ENCODE data around the gene PNKD.

PNKD gene, protein sequence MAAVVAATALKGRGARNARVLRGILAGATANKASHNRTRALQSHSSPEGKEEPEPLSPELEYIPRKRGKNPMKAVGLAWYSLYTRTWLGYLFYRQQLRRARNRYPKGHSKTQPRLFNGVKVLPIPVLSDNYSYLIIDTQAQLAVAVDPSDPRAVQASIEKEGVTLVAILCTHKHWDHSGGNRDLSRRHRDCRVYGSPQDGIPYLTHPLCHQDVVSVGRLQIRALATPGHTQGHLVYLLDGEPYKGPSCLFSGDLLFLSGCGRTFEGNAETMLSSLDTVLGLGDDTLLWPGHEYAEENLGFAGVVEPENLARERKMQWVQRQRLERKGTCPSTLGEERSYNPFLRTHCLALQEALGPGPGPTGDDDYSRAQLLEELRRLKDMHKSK

DNA sequence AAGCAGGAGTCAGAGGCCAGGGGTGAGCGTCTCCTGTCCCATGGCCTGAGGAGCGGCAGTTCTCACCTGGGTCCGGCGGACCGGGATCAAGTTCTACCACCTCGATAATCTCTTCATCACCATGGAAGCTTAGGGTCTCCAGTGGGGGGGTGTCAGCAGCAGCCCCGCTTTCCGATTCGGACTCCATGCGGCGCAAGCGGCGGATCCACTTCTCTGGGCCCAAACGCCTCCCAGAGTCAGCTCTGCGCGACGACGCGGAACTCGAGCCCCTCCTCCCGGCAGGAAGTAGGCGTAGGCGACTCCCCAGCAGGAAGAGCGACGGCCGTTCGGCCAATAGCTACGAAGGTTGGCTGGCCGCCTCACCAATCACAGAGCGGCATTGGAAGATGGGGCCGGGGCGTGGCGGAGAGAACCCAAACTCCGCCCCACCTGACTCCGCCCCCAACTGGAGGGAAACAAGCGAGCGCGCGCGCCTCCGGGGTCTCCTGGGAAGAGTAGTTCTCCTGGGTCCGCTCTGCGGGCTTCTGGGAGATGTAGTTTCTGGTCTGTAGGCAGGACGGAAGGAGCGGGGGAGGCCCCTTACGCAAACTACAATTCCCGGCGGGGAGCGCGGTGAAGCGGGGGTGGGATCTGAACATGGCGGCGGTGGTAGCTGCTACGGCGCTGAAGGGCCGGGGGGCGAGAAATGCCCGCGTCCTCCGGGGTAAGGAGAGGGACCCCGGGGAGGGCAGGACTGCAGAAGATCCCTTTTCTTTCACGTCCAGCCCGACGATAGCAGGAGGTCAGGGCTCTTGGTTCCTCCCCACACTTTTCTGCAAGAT is at the start of gene PNKD, which contains the start of gene AAMP:
Gene PNKD, plus strand, starts transcription at position 620 of the 821 bp plus-strand sequence. Its CDS starts 17 bp downstream, at position 637.
Gene AAMP, minus strand, starts transcription at position 238 of the 821 bp plus-strand sequence. Its CDS starts 51 bp downstream, at position 187.
- peak; percentile 98 to 100 (median 100) for DNase-seq

DNA sequence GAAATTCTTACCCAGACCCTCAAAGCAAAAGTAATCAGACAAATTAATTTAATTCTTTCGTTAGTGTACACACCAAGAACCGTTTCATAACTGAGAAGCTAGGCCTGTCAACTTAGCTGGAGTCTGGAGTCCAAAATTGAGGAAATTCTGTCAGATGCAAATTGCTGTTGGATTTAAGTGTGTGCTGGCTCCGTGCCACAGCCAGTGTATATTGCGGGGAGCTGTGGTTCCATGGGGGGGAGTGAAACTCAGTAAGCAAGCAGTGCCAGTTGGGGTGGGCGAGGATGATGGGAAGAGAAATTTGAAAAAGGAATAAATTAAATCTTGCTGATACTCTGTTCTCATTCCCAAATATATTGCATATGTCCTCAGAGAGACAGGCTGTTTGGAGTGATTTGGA is 49.3 kb upstream of the PNKD start:
- no peak for DNase-seq

DNA sequence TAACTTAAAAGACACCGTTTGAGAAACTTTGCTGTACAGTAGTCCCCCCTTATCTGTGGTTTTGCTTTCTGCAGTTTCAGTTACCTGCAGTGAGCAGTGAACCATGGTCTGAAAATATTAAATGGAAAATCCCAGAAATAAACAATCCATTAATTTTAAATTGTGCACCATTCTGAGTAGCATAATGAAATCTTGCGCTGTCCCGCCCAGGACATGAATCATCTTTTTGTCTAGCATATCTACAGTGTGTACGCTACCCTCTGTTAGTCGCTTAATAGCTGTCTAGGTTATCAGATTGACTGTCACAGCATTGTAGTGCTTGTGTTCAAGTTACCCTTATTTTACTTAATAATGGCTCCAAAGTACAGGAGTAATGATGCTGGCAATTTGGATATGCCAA is 47.3 kb upstream of the PNKD start:
- no peak for DNase-seq

DNA sequence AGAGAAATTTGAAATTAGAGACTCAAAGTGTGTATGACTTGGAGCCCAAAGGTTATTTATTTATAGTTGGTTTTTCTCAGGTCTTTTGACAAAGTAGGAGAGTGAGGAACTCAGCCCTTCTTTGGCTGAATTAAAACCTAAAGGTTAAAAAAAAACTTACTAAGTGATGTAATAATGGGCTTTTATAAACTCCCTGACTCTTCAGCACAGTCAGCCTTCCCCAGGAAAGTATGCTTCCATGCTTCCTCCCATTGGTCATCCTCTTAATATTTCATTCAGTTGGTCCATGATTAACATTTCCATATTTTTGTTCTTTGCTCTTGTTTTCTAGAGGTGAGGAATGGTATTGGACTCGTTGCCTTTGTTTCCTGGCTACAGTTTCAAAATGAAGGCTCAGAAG is 46.1 kb upstream of the PNKD start:
- DNase-seq: no peak

DNA sequence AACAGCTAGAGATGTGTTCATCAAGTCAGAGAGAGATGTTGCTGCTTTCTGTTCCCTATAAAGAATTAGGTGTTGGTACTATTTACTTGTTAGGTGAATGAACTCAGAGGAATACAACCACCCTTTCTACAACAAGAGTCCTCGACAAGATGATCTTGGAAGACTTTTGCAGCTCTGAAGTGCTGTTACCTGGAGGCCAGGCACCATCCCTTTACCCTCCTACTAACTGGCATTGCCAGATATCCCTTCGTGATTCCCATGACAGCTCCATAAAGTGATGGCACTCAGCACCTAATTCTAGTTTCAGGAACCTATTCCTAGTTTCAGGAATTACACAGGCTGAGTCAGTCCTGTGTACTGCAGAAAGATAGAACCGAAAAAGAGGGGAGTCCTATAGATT is 43.4 kb upstream of the PNKD start:
- DNase-seq: no peak

DNA sequence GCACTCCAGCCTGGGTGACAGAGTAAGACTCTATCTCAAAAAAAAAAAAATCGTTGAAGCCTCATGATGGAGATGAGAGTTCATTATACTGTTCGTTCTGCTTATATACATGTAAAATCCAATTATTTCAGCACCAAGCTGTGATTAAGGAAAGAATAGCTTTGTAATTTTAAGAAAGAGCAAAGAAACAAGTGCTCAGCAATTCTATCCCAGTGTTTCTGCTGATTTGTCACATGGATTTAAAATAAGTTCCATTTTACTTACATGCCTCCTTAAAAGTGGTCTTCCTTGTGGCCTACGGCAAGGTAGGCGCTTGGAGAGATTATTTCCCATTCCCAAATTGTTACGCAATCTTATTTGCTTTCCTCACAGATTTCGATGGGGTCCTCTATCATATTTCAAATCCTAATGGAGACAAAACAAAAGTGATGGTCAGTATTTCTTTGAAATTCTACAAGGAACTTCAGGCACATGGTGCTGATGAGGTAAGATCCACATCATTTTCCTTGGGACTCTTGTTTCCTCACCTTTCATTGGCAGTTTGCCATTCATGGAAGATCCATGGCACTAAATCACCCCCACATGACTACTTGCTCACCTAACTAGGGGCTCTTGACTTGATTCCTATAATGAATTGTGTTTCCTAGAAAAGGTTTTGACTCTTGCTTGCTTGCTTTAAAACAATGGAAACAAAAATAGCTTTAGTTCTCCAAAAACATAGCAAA is 41.8 kb upstream of the PNKD start:
- no peak for DNase-seq

DNA sequence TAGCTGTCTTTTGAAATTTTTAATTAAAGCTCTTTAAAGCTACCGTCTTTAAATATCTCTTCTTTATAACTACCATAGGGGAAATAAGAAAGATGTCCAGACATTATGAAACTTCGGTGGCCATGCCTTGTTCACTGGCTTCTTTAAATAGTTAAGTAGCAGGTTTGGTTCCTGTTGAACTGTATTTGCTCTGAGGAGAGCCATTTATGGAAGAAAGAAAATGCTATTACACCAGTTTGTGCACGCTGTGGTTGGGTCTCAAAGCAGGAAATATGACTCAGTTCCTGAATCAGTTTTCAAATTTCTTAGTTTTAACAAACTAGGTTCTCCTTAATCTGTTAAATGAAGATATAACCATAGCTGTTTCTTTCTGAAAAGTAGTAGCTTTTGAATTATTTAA is 41.1 kb upstream of the PNKD start:
- DNase-seq: no peak

DNA sequence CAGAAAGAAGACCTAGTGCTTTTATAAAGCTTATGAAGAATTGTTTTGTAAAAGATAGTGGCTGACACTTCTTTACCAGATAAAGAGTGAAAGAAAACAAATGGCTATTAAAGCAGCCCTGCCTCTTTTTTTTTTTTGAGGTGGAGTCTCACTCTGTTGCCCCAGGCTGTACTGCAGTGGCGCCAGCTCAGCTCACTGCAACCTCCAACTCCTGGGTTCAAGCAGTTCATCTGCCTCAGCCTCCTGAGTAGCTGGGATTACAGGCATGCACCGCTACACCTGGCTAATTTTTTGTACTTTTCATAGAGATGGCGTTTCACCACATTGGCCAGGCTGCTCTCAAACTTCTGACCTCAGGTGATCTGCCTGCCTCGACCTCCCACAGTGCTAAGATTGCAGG is 40.5 kb upstream of the PNKD start:
- no peak for DNase-seq

DNA sequence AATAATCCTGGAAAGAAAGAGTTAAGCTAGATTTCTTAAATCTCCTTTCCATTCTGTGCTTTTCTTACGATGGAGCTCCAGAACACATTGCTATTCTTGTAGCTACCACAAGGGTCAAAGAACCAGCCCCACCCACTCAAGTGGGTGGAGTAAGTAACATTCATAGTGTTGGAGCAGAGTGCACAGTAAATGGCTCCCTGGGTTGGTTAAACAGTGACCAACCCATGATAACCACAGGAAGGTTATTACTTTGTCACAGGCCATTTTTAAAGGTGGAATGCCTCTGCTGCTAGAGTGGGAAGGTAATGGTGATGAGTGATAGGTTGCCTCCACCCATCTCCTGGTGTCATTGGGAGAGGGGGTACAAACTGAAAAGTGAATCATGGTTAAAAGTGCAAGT is 39.4 kb upstream of the PNKD start:
- no peak for DNase-seq

DNA sequence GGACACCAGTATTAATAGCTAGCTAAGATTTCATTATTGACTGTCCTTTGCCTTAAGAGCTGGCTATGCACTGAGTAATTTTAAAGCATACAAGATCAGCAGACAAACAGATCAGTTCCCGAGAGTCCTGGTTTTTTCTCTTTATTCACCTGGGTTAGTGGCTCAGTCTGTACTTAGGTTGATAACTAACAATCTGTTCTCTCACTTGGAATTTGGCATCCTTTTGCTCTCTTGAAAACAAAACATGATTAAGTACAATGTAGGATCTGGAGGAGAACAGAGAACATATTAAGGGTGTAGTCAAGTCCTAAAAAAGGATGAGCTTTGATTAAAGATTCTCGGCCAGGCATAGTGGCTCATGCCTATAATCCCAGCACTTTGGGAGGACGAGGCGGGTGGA is 36.8 kb upstream of the PNKD start:
- no peak for DNase-seq

DNA sequence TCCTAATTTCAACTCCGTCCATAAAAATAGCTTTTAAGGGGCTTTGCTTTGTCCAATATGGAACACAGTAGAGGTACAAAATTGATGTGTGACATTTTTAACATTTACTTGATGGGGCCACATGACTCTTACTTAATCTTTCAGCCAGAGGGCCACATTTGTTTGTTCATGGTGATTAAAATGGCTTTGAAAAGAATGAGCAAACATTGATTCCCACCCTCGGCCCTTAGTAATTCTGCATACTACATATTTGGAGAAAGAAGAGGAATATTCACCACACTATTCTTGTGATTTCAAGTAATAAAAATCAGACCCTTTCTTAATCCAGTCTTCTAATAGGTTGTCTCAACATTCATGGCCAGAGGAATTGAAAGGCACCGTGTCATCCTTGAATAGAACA is 35.8 kb upstream of the PNKD start:
- DNase-seq: no peak

DNA sequence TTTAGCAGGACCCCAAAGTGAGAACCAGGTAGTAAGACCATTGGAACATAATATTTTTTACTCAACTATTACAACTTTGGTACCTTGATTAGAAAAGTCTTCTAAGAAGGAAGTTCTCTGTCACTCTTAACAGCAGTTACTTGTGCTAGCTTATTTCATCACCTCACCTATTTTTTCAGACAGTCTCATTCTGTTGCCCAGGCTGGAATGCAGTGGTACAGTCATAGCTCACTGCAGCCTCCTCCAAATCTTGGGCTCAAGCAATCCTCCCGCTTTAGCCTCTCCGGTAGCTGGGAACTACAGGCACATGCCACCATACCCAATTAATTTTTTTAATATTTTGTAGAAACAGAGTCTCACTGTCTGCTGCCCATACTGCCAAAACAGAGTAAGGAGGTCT is 35.3 kb upstream of the PNKD start:
- no peak for DNase-seq

DNA sequence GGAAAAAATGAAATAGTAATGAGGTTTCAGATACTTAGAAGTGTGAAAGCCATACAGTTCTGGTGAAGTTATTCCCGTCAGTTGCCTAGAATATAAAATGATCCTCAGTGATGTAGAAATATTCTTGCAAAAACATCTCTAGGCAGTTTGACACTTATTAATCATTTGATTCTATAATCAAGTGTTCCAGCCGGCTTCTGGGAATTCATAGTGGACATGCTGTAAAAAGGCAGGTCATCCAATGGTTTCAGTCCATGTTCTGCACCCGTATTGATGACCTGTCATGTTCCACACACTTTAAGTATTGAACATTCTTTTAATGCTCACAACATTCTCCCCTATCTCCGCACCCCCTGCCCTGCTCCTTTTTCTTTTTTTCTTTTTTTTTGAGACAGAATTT is 33.5 kb upstream of the PNKD start:
- DNase-seq: no peak

DNA sequence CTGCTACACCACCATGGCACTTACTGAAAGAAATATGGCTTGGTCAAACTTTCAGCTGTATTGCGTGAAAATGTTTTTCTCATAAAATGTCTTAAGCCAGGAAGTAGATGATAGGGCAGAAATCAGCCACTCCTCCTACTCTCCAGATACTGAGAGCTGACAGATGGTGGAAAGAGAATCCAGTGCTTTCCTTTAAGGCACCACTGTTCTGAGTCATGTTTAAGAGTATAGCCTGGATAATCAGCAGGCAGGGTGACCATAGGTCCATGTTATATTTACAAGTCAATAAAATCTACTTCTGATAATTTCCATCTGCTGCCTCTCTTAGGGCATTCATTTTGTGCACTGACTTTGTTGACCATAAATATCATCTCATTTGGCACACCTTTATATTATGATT is 31.4 kb upstream of the PNKD start:
- no peak for DNase-seq

DNA sequence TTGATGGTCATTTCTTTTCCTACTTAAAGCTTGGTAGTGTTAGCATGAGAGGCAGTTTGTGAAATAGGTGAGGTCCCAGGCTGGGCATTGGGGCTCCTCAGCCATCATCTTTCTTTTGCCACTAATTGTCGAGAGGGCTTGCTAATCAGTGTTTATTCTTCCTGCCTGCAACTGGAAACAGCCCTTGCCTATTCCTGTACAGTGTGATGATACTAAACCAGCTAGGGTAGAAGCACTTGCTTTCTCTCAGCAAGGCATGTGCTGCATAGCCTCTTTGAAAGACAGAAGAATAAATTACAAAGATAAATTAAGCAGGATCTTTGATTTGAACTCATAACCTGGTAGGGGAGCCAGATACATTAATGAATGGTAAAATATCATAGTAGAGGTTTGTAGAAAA is 26.1 kb upstream of the PNKD start:
- DNase-seq: no peak

DNA sequence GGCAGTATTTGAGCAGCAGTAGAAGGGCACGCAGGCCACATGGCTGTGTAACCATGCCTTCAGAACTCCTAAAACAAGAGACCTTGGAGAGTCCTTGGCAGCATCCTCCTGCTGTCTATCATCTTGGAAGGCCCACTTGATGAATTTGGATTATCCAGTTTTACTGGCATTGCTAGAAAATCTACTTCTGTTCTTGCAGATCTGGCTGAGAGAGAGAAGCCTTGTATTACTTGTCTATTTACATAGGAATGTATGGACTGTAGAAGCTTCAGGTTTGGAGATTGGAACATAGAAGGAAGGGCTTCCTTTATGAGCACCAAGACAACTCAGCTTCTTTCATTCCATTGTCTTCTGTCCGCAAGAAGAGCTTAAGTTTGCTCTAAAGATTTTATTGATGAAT is 25.7 kb upstream of the PNKD start:
- no peak for DNase-seq

DNA sequence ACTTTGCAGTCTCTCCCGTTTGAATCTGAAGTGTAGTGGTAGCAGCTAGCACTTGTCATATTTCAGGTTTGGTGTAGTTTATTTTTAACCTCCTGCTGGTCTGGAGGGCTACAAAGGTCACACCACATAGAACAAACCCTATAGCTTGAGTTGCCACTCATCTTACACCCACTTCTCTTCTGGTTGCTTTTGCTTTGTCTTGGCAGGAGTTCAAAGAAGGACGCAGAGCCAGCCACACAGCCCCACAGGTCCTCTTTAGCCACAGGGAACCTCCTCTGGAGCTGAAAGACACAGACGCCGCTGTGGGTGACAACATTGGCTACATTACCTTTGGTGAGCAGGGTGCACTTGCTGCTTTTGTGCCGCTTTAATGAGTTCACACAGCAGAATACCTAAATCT is 25.1 kb upstream of the PNKD start:
- no peak for DNase-seq

DNA sequence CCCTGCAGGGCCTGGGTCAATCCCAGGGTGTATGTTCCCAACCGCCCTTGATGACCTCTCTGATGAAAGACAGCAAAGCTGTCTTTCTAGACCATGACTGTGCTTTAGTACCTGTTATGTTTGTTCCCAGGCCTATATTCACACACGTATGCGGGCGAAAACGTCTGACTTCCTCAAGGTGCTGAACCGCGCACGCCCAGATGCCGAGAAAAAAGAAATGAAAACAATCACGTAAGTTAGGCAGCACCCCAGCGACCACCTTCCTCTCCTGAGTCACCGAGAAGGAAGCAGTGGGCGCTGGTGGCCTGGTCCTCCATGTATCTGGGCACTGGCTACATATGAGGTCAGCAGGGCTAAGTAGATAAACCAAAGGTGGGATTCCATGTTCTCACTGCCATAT is 20.6 kb upstream of the PNKD start:
- no peak for DNase-seq

DNA sequence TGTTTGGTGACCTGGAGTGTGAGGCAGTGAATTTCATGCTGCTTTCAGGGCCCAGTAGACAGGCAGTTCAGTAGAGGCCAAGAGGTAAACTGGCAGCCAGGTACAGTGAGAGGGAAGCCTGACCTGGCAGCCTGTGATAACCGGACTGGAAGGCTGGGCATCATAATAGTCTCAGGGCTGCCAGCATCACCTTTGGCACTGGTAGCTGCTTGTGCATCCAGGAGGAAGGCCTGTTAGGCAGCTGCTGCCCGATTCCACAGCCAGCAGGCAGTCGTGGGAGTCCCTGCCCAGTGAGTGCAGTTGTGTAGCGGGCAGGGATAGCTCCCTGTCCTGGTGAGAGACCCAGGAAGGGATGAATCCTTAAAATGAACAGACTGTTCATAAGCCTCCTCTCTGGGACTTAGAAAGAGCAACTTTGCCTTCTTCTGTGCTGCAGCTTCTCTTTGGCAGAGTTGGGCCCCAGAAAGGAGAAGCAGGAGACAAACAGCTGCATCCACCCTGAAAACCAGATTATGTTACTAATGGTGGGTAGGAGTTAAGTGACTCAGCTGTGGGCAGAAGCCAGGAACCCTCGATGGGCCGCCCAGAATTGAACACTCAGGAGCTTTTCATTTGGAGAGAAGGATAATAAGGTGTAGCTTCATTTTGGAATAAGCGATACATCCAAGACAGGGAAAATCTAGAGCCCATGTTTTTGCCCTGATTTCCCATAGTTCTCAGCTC is 17.6 kb upstream of the PNKD start:
- no peak for DNase-seq

DNA sequence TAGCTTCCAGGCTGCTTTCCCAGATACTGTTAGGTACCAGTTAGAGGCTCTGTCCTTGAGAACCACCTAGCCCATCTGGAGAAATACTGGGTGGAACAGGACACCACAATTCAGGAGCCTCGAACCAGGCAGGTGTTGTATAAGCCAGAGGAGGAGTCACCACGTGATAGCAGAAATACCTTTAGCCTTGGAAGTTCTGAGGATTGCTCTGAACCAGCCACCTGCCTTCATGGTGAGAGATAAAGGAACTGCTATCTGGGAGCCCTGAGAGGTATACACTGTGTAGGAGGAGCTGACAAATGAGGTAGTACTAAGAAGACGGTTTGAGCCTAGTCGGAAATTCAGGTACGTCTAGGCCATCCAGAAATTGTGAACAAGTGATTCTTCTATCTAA is 17.1 kb upstream of the PNKD start:
- no peak for DNase-seq

DNA sequence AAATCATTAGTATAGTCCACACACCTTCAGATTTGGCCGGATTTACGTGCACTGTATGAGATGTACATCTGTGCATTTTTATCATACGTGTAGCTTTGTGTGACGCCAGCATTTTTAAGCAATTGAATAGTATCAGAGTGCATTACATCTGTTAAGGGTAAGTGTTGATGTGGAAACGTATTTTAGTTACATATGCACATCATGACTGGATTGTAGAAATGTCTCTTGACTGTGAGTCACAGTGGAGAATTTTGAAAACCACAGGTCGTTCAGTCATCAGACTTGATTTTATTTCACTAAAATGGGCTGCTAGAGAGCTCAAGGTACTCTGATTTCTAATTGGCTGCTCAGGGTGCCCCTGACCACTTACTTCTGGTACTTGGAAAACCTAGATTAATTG is 14.9 kb upstream of the PNKD start:
- no peak for DNase-seq

DNA sequence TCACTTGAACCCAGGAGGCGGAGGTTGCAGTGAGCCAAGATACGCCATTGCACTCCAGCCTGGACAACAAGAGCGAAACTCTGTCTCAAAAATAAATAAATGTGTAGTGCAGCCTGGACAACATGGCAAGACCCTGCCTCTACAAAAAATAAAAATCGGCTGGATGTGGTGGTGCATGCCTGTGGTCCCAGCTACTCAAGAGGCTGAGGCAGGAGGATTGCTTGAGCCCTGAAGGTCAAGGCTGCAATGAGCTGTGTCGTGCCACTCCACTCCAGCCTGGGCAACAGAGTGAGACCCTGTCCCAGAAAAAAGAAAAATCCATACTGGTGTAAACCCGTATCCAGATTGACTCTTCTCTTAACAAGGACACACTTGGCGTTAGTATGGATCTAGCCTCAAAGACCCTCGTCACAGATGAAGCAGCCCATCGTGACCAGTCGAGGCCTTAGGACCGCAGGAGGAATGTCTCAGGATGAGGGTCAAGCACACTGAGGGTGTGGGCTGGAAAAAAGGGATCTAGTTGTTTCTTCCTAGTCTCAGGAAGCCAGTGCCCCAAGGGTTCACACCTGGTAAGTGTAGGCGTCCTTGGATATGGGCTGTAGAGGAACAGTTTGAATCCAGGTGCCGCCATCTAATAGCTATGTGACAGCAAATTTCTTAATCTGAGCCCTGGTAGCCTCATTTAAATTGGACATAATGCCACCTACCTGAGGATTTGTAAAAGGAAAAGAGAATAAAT is 13.5 kb upstream of the PNKD start:
- no peak for DNase-seq

All from activated naive CD4-positive, alpha-beta T cell (primary cell).